GM20000 (cell line): Measurements from ENCODE around the gene INSC.

Experiments used
- DNase-seq: peaks from one replicate; pipeline ENCODE4 v3.0.0; 2012; ENCODE audit warnings: low spot score
- CTCF ChIP-seq: IDR thresholded peaks from 2 replicates; pipeline ENCODE4 v1.5.1; 2012; ENCODE audit warnings: mild to moderate bottlenecking, control low read depth; ENCODE audit errors: extremely low read depth, missing control alignments

INSC gene

DNA sequence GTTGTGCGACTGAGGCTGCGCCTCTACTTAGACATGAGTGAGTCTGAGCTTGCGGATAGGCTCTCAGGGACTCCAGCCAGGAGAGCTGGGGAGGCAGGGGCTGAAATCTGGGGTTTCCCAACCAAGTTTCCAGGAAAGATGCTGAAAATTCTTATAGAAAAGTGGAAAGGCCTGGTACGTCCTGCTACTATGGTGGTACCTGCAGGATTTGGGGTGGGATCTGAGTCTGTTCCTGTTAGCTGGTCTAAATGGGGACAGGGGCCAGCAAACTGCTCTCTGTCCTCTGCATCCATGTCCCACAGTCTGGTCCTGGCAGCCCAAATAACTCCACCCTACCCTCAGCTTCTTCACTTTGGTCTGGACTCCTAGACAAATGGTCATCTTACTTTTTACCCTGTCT is 86.9 kb downstream of the INSC start:
- DNase-seq: no peak
- no peak for TF ChIP-seq CTCF

DNA sequence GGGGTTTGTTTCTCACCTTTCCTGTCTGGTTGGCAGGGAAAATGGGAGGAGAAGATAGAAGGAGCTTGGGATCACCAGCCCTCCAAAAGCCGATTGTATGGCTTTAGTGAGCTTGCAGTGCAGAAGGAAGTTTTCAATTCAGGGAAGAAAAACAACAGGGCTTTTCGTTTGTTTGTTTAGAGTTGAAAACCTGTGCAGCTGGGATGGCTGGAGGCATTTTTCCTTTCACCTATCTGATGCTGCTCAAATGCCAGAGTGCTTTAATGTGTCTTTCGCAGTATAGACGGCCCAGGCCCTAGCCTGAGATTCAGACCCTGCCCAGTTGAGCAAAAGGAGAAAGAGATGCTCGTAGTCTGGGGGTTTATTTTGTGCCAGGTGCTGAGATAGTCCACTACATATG is 87.9 kb downstream of the INSC start:
- no peak for TF ChIP-seq CTCF
- no peak for DNase-seq

GRCh38 chr11:15204711-15205110 is 90.0 kb downstream of the INSC start:
- no peak for TF ChIP-seq CTCF
- no peak for DNase-seq

DNA sequence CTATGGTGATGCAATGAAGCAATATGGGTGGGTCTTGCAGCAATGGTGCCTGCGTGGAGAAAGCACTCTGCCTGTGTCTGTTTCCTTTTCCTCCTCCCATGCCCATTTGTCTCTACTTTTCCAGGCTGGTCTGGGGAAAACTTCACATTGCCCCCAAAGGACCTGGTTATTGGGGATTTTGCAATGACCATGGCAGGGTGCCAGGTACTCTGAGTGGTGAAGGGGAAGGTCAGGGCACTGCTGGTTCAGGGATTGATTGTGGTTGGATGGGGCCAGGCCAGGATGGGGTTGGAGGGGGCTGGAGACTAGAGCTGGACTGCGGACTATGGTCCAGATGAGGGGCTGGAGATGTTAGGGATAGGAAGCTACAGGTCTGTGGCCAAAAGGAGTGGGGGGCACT is 92.1 kb downstream of the INSC start:
- DNase-seq: no peak
- TF ChIP-seq CTCF: no peak

- DNase-seq: peak; percentile 81
- TF ChIP-seq CTCF: peak; percentile 72
Measured at GRCh38 chr11:15208378-15209222, 93.9 kb downstream of the INSC start.

DNA sequence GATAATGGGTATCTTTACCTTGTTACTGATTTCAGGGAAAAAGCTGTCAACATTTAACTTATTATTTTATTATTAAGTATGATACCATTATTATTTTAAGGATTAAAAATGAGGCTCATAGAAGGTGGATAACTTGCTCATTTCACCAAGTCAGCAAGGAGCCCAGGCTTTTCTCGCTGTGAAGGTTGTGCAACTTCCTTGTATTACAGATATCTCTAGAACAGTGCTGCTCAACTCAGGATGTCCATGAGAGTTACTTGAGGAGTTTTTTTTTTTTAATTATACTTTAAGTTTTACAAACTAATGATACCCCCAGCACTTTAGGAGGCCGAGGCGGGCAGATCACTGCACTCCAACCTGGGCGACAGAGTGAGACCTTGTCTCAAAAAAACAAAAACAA is 98.2 kb downstream of the INSC start:
- DNase-seq: no peak

More for the DNA sequence above, 98.2 kb downstream of the INSC start:
- no peak for TF ChIP-seq CTCF
